BJ (cell line): ENCODE data around the gene VASN. TPM values are rescaled to one million over a fixed set of nuclear protein-coding genes. Genes with fewer than 3 reads are reported as not detected.
A peak's percentile ranks its signal among the peaks of the same experiment; 100 is the strongest.

Experiments
- CTCF ChIA-PET: fragments of 350-600 bp; formaldehyde crosslinking; extraction: SDS; loops from one replicate; lab custom pipeline; 2021; ENCODE audit warnings: antibody characterized with exemption, inconsistent platforms; lab: Yijun Ruan, JAX
- POLR2A ChIA-PET: fragments of 300-600 bp; sonication (Branson Sonifier 250); formaldehyde crosslinking; extraction: SDS; loops from one replicate; lab custom pipeline; 2021; ENCODE audit warnings: antibody characterized with exemption; lab: Charles Lee
- DNase-seq: peaks from one replicate; pipeline ENCODE4 v3.0.0-alpha.2; 2011; ENCODE audit warnings: low read depth
- H3K27me3 ChIP-seq: 2 replicates; pipeline ENCODE4 v1.6.0; 2011; ENCODE audit warnings: low read length; ENCODE audit not compliant: control insufficient read depth, insufficient read depth
- H3K36me3 ChIP-seq: 2 replicates; pipeline ENCODE4 v1.5.1; 2011; ENCODE audit warnings: low read length; ENCODE audit not compliant: control insufficient read depth, insufficient read depth
- H3K4me3 ChIP-seq: 2 replicates; pipeline ENCODE4 v1.5.1; 2011; ENCODE audit warnings: low read depth, mild to moderate bottlenecking, control low read depth, low read length
- polyA plus RNA-seq: library from polyadenylated mRNA; depleted of rRNA; stranded (reverse); fragments of >200 nt; gene quantifications from 2 replicates; pipeline ENCODE4 v1.2.3, GENCODE V29; 2011
- TF ChIP-seq, protein P1 (sequence below): IDR thresholded peaks from 2 replicates; pipeline ENCODE4 v1.5.1; 2011; ENCODE audit warnings: low read depth, mild to moderate bottlenecking, control low read depth, inconsistent platforms, low read length, moderate library complexity; ENCODE audit not compliant: insufficient read depth

The VASN gene
- polyA plus RNA-seq, 1 experiment, result 71.6 TPM

DNA sequence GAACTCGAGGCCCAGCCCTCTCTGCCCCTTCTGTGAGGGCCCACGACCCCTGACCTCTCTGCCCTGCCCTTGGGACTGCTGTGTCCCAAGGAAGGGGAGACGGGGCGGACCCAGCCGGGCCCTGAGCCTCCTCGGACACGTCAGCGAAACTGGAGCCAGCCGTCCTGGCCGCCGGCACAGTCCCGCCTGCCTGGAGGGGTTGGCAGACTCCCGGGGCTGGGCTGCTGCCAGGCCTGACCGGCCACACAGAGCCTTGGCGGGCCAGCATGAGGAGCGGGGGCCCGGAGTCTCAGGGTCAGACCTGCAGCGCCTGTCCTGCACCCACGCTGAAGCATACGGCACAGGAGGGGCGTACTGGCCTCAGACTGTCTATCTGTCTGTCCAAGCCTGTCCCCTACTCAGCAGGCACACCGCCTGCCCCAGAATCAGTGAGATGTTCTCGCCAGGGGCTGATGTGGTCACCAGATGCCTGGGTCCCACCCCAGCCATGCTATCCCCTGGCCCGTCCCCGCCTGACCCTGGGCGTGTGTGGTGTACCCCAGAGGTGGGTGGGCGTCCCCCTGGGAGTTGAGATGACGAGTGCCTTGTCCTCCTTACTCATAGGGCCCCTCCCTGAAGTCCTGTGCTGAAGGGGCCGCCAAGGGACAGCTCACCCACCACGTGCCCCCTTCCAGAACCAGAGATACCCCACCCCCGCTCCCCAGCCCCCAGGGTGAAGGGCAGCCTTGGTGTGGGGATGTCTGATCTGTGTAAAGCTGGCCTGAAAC, 4.7 kb downstream of the VASN start:
- peaks cover 39% of the 10 kb centered on the region for H3K36me3 ChIP-seq
- H3K4me3 ChIP-seq, result peak overlapping the region; percentile 37
- POLR2A ChIA-PET, result interaction anchor here (1.2 kb wide), 1 partner anchor 10 kb away, joined by 3 read pairs; no protein-coding TSS in a partner anchor
- CTCF ChIA-PET, result interaction anchor here (0.6 to 2.1 kb wide), 5 partner anchors 15 to 455 kb away, joined by 3 to 19 read pairs (median 4); no protein-coding TSS in a partner anchor
- no peaks in the 10 kb centered on the region for H3K27me3 ChIP-seq
- no peak for DNase-seq
- TF ChIP-seq, protein P1, sequence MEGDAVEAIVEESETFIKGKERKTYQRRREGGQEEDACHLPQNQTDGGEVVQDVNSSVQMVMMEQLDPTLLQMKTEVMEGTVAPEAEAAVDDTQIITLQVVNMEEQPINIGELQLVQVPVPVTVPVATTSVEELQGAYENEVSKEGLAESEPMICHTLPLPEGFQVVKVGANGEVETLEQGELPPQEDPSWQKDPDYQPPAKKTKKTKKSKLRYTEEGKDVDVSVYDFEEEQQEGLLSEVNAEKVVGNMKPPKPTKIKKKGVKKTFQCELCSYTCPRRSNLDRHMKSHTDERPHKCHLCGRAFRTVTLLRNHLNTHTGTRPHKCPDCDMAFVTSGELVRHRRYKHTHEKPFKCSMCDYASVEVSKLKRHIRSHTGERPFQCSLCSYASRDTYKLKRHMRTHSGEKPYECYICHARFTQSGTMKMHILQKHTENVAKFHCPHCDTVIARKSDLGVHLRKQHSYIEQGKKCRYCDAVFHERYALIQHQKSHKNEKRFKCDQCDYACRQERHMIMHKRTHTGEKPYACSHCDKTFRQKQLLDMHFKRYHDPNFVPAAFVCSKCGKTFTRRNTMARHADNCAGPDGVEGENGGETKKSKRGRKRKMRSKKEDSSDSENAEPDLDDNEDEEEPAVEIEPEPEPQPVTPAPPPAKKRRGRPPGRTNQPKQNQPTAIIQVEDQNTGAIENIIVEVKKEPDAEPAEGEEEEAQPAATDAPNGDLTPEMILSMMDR, result no peak

DNA sequence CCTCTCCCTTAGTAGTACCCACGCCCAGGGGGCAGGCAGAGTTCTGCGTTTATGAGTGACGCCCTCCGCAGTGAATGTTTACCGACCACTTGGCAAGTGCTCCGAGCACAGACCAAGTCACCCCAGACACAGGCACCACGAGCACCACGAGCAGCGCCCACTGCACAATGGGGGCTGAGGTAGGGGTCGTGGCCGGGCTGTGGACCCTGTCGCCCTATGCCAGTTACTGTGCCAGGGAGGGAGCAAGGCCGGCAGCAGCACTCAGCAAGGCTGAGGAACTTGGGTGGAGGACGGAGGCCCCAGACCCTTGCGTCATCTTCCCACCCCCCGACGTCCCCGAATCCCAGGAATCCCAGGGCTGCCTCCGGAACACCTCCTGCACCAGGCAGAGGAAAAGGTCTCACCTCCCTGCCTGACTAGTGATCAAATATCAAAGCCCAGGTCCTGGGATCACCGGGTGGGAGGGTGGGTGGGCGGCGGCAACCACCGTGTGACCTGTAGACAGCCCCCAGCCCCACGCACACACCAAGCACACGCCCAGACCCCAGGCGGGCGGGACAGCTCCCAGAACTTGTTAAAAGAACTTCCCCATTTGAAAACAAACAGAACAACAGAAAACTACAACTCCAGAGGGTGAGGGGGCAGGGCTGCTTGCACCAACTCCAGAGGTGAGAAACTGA, 5.4 kb downstream of the VASN start:
- CTCF ChIA-PET, result interaction anchor here (0.6 to 8.1 kb wide), 6 partner anchors 15 to 456 kb away, joined by 3 to 48 read pairs (median 4); no protein-coding TSS in a partner anchor
- Histone ChIP-seq H3K36me3 (peaks cover 46% of the 10 kb centered on the region), H3K4me3 (peak overlapping the region; percentile 37), H3K27me3 (no peaks in the 10 kb centered on the region)
- POLR2A ChIA-PET, result interaction anchor here (1.2 kb wide), 1 partner anchor 9 kb away, joined by 3 read pairs; no protein-coding TSS in a partner anchor
- TF ChIP-seq, protein P1, result no peak
- no peak for DNase-seq

DNA sequence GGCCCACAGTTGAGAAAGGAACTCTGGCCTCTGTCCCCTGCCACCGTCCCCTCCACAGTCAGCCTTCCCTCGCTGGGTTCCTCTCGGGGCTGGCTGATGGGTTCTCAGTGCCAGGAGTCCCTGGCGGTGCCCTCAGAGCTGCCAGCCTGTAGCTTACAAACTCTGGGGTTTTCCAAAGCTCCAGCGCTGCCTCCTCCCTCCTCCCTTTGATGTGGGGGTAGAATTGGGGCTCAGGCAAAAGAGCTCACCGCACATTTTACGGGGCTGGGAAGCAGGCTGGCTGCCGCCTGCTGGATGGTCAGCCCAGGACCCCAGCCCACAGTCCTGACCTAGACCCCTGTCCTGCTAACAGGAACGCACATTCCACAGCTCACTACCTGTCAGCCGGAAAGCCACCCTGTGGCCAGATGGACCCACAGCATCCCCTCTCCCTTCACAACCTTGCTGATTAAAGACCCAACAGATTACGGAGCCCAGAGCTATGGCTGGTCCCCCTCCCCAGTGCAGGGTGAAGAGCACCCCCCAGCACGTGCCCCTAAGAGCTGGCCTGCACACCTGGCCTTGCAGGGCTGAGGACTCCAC, 6.0 kb downstream of the VASN start:
- Histone ChIP-seq H3K27me3 (no peaks in the 10 kb centered on the region), H3K36me3 (peaks cover 52% of the 10 kb centered on the region), H3K4me3 (no peak overlapping the region)
- DNase-seq, result no peak
- CTCF ChIA-PET, result interaction anchor here (0.6 to 8.1 kb wide), 4 partner anchors 15 to 394 kb away, joined by 3 to 48 read pairs (median 4); no protein-coding TSS in a partner anchor
- TF ChIP-seq, protein P1, result no peak
- POLR2A ChIA-PET, result interaction anchor here (1.2 kb wide), 1 partner anchor 9 kb away, joined by 3 read pairs; no protein-coding TSS in a partner anchor

DNA sequence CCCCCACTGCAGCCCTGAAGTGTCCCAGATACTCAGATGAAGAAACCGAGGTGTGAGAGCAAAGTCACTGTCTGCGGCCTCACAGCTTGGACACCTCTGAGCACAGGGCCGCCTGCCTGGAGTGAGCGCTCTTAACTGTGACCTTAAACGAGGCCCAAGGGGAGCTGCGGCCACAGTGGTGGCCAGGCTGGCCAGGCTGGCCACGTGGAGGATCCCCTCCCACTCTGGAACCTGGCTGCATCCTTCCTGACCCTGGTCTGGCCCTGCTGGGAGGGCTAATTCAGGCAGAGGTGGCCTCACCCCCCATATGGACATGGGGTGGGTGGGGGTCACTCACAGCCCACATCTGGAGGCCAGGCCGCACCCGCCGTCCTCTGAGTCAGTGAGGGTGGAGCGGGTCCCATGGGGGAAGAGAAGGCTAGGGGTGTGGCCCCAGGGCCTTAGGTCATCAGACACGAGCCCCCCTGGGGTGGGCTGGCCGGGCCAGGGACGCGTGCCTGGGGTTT, 6.6 kb downstream of the VASN start:
- Histone ChIP-seq H3K36me3 (peaks cover 57% of the 10 kb centered on the region), H3K4me3 (no peak overlapping the region), H3K27me3 (no peaks in the 10 kb centered on the region)
- no peak for DNase-seq
- ChIA-PET CTCF (interaction anchor here (0.6 to 8.1 kb wide), 5 partner anchors 14 to 394 kb away, joined by 3 to 48 read pairs (median 3); partner anchors contain the start of gene PAM16), POLR2A (no interaction called here)
- TF ChIP-seq, protein P1, result no peak
